Left hindlimb (tissue), 1 donor: ENCODE measurements around the gene BAIAP2L2.
A peak's percentile ranks its signal among the peaks of the same experiment; 100 is the strongest.

Experiments used
- DNase-seq: peaks from one replicate; pipeline ENCODE4 v3.0.0-alpha.2; 2018

The BAIAP2L2 gene

DNA sequence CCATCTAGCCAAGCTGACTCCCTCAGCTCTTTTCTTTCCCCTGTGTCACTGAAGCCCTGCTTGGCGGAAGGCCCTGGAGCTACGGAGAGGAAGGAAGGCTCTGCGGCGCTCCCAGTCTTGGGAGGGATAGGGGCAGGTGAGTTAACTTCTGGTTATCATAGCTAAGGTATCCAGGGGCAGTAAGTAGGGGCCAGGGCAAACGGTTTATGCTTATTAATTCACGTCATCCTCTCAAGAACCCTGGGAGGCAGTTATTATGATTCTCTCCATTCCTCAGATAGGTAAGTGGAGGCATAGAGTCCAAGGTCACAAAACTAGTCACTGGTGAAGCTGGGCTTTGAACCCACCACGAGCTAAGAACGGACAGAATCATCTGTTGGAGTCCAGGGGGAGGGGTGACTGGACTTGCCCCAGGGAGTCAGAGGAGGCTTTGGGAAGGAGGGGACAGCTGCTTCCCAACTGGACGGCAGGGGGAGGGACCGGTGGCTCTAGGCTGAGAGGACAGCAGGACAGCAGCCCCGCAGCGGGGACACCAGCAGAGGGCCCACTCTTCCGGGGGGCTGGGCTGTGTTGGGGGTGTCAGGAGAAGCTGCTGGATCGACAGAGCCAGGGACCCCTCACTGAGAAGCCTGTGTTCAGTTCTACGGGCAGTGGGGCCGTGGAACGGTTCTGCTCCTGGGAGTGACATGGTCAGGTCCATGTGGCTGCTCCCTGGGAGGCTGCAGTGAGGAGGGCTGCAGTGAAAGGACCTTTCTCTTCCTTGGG lies 3.5 kb downstream of the BAIAP2L2 start:
- DNase-seq, result no peak

- DNase-seq, result no peak
Measured at GRCh38 chr22:38104084-38104483, 6.4 kb downstream of the BAIAP2L2 start.

GRCh38 chr22:38103641-38104040 lies 6.8 kb downstream of the BAIAP2L2 start:
- DNase-seq, result no peak

DNA sequence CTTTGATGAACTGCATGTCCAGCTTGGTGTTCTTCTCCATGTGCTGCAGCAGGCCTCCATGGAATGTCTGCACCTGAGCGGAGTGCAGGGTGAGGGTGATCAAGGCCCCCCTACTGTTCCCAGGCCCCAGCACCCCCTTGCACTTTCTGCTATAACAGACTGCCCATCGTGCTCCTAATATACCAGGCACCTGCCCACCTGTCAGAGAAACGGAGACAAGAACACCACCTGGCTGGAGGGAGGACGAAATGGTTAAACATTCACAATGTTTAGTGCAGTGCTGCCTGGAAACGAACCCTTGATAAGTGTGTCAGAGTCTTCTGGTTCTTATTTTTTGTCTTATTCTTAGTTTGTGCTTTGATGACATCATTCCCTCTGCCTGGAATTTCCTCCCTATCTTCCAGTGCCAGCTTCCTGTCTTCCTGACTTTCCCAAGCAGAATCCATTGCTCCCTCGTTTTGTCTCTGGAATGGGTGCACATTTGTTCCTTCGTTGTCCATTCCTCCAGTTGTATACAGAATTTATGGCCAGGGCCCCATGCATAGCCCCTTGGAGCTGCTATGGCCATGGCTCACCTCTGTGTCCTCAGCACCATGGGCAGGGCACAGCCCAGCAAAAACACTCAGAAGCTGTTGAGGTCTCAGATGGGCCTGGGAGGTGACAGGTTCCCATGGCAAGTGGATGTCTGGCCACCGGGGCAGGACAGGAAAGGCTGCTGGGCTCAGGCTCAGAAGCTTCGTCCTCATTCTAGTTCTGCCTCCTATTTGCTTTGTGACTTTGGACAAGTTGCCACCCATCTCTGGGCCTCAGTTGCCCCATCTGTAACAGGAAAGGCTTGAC lies 11.9 kb downstream of the BAIAP2L2 start:
- DNase-seq, result no peak

- DNase-seq, result peak; percentile 40
Measured at GRCh38 chr22:38097557-38098409, 12.7 kb downstream of the BAIAP2L2 start.

DNA sequence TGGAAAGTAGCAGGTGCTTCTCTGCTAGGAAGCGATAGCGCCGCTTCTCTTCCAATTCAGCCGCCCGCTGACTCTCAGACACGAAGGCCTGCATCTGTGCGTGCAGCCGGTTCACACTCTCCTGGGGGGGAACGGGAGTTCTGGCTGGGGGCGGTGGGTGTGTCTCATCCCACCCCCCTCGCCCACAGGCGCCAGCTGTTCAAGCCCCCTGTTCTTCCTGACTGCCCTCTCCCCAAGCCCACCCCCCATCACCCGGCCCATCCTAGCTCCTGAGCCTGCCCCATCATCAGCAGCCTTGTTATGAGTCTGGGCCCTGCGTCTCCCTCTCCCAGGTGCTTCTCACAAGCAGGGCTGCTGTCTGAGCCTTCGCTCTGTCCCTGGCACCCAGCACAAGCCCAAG lies 13.4 kb downstream of the BAIAP2L2 start:
- no peak for DNase-seq

DNA sequence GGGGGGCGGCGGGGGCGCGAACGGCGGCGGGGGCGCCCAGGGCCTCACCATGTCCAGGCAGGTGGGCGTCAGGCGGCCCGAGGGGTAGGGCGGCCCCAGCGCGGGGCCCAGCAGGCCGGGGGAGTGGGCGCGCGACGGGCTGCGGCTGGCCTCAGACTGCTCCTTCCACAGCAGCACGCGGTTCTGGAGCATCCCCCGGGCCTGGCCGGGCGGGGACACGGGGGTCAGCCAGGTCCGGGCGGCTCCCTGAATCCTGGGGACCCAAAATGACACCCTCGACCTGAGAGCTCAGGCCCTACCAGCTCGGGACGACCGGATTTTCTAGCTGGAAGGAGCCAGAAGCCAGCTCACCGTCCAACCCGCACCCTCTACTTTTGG lies 21.0 kb downstream of the BAIAP2L2 start:
- no peak for DNase-seq

GRCh38 chr22:38088629-38089473 lies 21.6 kb downstream of the BAIAP2L2 start:
- peak; percentile 39 for DNase-seq

DNA sequence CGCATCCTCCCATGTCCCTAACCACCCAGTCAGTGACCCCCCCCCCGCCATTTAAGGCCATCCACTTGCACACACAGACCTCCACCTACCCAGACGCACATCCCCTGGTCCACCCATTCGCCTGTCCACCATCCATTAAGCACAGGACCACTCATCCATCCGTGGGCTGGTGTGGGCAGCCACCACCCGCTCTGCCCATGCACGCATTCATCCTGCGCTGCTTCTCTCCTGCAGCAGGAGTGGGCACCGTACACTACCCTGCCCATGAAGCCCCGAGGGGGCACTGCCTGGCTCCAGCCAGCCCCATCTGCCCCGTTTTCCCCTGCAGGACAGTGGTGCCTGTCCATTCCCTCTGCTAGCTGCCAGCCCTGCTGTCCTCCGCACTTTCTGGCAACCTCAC lies 22.6 kb downstream of the BAIAP2L2 start:
- DNase-seq, result no peak

- no peak for DNase-seq
Measured at GRCh38 chr22:38086942-38087341, 23.5 kb downstream of the BAIAP2L2 start.

DNA sequence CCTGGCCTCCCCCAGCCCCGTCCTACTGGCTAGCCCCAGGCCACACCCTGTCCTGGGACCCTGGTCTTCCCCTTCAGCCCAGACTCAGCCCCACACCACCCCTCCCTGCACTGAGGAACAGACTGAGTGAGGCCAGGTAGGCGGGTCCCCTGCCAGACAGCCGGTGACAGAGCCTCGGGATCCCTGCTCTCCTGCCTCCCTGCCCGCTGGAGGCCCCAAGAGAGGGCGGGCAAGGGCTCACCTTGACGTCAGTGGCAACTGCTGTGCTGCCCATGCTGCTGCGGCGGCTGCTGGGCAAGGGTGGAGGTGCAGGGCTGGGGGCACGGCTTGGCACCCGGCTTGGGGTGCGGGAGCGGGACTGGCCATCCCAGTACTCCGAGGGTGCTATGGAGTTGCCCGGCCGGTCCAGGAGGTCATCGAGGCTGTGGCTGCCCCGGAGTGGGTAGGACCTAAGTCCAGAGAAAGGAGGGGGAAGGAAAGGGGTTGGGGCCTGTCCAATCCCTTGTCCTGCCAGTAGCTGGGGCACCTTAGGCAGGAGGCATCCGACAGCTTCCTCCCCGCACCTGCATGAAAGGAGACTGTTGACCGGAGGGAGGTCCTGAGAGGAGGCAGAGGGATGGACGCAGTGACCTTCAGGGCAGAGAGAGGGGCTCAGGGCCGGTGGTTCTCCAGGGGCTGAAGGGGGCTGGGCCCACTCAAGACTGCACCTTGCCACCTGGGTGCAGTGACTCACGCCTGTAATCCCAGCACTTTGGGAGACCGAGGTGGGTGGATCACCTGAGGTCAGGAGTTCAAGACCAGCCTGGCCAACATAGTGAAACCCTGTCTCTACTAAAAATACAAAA lies 24.3 kb downstream of the BAIAP2L2 start:
- DNase-seq, result no peak

- DNase-seq, result no peak
Measured at GRCh38 chr22:38085501-38085900, 25.0 kb downstream of the BAIAP2L2 start.

DNA sequence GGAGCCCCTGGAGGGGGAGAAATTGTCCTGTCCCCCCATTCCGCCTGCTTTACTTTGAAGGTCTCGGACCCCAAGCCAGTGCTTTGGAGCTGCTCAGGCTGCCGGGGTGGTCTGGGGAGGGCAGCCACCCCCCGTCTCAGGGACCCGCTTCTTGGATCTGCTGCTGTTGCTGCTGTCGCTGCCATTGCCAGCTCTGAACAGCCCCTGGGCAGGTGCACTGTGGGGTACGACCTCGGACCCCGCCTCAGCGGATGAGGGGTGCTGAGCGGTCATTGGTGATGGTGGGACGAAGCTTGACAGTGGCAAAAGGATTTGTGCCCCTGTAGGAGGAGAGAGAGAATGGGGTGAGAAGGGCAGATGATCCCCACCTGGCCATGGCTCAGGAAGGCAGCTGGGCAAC lies 25.4 kb downstream of the BAIAP2L2 start:
- DNase-seq, result no peak

DNA sequence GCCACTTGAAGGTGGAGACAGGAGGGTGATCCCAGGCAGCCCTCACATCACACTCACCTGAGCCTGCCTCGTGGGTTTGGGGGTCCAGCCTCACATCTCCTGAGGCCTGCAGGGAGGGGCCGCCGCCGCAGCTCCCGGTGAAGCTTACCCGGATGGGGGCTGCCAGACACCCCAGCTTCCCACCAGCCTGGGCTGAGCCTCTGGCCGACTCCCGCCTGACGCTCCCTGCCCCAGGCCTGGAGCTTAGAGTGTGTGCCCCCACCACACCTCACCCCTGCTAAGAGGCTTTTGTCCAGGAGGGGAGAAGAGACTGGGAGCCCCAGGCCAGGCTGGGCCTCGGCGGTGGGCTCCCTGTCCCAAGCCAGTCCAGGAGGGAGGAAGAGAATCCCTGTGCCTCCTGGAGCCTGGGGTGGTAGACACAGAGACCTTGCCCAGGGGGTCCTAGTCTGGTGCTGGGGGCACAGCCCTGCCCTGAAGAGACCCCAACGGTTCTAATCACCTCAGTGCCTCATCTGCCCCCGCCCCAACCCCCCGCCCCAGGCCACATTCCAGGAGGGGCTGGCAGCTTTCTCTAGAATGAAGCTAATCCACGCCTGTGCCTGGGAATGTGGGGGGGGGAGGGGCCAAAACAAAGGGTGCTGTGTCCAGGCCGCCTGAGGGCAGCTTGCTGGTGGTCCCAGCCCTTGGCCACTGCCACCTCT lies 26.4 kb downstream of the BAIAP2L2 start, which contains the start of gene SLC16A8:
Gene SLC16A8, minus strand, starts transcription at position 254 of the 701 bp plus-strand sequence. CDS start 1,311 bp downstream, outside the sequence.
- no peak for DNase-seq

- no peak for DNase-seq
Measured at GRCh38 chr22:38082986-38083710, 27.3 kb downstream of the BAIAP2L2 start.

GRCh38 chr22:38081941-38082828 lies 28.3 kb downstream of the BAIAP2L2 start:
- DNase-seq, result no peak

GRCh38 chr22:38081636-38081940 lies 28.9 kb downstream of the BAIAP2L2 start:
- DNase-seq, result no peak

DNA sequence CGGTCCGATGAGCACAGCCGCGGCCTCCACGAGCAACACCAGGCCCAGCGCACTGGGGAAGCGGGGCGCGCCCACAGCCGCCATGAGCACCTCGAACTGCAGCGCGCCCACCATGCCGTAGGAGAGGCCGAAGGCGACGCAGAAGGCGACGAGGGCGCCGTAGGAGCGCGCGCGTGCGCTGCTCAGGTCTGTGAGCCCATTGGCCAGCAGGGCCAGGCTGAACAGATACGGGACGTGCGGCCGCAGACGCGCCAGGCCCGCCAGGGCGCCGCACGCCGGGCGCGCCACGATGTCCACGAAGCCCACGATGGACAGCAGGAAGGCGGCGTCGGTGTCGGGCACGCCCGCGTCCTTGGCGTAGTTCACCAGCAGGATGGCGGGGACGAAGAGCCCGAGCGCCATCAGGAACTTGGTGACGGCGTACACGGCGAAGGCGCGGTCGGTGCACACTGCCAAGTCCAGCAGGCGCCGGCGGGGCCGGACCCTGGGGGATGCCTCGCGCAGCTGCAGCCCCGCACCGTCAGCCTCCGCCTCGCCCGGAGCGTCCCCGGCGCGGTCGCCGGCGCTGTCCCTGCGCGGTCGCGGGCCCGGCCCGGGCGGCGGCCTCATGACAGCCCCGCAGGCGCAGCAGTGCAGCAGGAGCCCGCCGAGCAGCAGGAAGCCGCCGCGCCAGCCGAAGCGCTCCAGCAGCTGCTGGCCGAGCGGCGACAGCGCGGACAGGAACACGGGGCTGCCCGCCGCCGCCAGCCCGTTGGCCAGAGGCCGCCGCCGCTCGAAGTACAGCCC lies 29.4 kb downstream of the BAIAP2L2 start:
- DNase-seq, result no peak
